SH-SY5Y (cell line): ENCODE results near the gene CACNA2D4.

Experiments
- GATA2 ChIP-seq: IDR thresholded peaks from 2 replicates; pipeline ENCODE4 v1.6.1; 2011; ENCODE audit warnings: mild to moderate bottlenecking, low read depth, low read length
- GATA3 ChIP-seq: IDR thresholded peaks from 2 replicates; pipeline ENCODE4 v1.6.1; 2011; ENCODE audit warnings: low read depth, mild to moderate bottlenecking, low read length, moderate library complexity

Gene CACNA2D4

GRCh38 chr12:1826401-1826800, 92.1 kb downstream of the CACNA2D4 start:
- TF ChIP-seq GATA3 (no peak), GATA2 (no peak)

GRCh38 chr12:1825382-1826102, 92.9 kb downstream of the CACNA2D4 start:
- no peak for TF ChIP-seq GATA2
- TF ChIP-seq GATA3, result no peak

GRCh38 chr12:1823237-1823636, 95.2 kb downstream of the CACNA2D4 start:
- no peak for TF ChIP-seq GATA3

- TF ChIP-seq GATA2 (no peak), GATA3 (no peak)
Measured at GRCh38 chr12:1822699-1823098, 95.8 kb downstream of the CACNA2D4 start.

GRCh38 chr12:1821805-1822204, 96.6 kb downstream of the CACNA2D4 start:
- no peak for TF ChIP-seq GATA2
- TF ChIP-seq GATA3, result no peak

GRCh38 chr12:1820896-1821291, 97.6 kb downstream of the CACNA2D4 start:
- no peak for TF ChIP-seq GATA2
- no peak for TF ChIP-seq GATA3

GRCh38 chr12:1820191-1820895, 98.1 kb downstream of the CACNA2D4 start, which contains the start of gene LRTM2:
TSS of gene LRTM2 (plus strand) at chr12:1820565. CDS start at chr12:1828149, 7,584 bp downstream.
- TF ChIP-seq GATA3 (no peak), GATA2 (no peak)

GRCh38 chr12:1819571-1819970, 98.9 kb downstream of the CACNA2D4 start:
- no peak for TF ChIP-seq GATA2
- no peak for TF ChIP-seq GATA3

GRCh38 chr12:1819050-1819449, 99.4 kb downstream of the CACNA2D4 start:
- TF ChIP-seq GATA2 (no peak), GATA3 (no peak)

GRCh38 chr12:1816730-1817348, 101.6 kb downstream of the CACNA2D4 start:
- no peak for TF ChIP-seq GATA3
- TF ChIP-seq GATA2, result no peak

- TF ChIP-seq GATA3 (no peak), GATA2 (peak; percentile 34; the same call in 1 of the 2 replicates)
Measured at GRCh38 chr12:1815814-1816729, 102.4 kb downstream of the CACNA2D4 start.

- TF ChIP-seq GATA2 (no peak), GATA3 (no peak)
Measured at GRCh38 chr12:1815108-1815507, 103.3 kb downstream of the CACNA2D4 start.

GRCh38 chr12:1814266-1814665, 104.2 kb downstream of the CACNA2D4 start:
- no peak for TF ChIP-seq GATA2
- TF ChIP-seq GATA3, result no peak

GRCh38 chr12:1812650-1813302, 105.7 kb downstream of the CACNA2D4 start:
- TF ChIP-seq GATA3, result no peak
- TF ChIP-seq GATA2, result no peak
